Fibroblast of skin of left quadriceps (primary cell): ENCODE results near the gene OTUD4.
"Not testable (repeated sequence)": the region's sequence is repeated elsewhere in the genome, so short reads cannot be mapped to it uniquely, and the experiment has no call there.

Experiments used
- DNase-seq, 2 experiments: peaks; one replicate each; pipeline ENCODE4 v3.0.0-alpha.2; 2013; ENCODE audit warnings: low read depth in 2 of 2

OTUD4 gene

DNA sequence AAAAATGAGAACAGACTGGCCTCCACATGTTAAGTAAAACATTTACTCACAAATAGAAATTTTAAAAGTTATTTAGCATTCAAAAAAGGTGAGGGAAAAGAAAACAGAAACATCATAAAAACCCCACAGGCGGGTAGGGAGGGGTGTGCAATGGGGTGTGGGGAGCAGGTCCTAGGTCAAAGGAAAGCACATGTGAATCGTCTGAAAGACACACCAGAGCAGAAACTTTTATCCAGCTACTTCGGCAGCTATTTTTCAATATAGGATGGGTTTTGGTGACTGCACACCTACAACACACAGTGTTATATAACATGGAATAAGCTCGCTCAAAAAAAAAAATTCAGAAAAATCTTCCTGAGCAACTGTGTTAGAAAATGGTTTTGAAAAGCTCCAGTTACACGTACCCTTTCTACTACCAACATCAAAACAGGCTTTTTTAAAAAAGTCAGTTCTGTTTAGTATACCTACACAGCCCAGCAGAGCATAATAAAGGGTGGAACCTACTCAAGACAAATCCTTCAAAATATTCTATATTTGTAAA, 1.6 kb downstream of the OTUD4 start:
- no peak for DNase-seq

DNA sequence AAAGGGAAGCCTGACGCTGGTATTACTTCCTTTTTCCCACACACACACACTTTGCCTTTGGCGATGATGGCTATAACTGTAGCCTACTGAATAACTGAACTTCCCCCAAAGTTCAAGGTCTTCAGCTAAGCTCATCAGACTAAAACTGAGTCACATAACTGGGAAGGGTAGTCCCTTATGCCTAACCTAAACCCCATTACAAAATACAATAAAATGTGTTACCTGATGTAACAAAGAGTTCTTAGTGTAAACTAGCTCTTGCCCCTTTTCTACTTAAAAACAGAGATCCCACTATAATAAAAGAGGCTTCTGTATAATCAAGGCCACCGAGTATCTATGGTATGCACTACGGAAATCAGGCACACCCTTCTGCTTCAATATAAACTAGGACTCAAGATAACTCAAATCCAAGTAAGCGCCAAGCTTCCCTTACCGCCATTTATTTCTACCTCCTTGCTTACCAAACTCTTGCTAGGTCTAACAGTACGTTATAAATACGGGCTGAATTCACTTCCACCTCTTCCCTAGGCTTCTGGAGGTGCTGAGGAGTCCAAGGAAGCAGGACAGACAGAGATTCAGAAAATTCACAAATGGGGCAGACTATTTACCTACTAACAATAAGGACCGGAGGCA, 2.4 kb downstream of the OTUD4 start:
- no peak for DNase-seq

DNA sequence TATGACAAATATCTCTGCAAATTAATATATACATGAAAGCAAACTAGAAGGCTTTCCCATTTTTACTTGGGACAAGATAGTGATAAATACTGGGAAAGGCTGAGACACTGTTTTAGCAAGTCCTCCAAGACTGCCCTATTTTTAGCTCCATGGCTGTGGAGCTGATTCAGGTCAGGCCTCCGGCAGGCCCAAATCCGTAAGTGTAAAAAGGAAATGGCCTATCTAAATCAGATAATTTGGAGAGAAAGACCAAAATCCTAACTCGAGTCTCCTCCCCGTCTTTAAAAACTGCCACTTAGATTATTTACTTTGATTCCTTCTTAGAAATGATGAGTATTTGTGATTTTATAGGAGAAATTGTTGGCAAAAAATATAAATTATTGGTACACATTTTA, 2.9 kb downstream of the OTUD4 start:
- DNase-seq, result no peak

DNA sequence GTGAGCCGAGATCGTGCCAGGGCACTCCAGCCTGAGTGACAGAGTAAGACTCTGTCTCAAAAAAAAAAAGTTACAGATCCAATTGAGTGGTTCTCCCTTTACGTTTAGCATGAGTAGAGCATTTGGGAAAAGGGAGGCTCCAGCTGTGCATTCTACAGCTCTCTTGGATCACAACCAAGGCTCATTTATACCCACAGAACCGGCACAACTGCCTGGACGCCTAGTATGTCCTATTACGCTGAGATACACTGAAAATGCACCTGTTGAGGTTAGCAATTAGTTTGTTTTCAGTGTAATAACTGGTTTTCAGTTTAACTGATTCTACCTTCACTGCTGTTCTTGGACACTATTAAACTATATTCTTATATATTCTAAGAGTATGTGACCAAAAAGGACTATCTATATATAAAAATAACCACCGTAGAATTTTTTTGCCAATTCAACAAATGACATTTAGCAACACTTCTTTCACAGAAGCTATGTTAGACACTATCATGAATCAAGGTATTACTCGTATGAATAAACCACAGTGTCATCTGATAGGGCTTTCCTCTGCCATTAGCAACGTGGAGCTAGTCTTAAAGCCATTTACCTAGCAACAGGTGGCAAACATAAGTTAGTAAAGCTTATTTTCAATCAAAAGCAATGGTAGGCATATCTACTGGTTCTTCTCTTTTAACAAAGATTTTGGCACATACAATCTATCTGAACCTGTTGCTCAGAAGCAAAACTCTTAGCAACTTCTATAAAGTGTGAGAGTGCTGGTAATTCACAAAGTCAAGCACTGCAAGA, 3.6 kb downstream of the OTUD4 start:
- no peak for DNase-seq

DNA sequence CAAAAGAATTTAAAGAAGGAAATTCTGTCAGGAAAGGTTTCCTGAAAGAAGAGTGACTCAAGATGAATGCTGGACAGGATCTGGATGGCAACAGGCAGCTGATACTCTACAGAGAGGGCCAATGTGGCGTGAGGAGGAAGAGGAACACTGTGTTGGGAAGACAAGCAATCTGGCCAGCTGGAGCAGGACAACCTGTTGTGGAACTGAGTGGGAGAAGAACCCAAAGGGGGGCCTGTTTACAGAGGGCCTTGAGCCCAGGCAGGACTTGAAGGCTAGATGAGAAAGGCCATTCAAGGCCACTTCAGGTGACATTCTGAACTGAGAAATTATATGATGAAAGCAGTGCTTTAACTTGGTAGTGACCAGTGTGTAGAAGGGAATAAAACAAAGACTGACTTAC, 8.5 kb downstream of the OTUD4 start:
- DNase-seq, result no peak

DNA sequence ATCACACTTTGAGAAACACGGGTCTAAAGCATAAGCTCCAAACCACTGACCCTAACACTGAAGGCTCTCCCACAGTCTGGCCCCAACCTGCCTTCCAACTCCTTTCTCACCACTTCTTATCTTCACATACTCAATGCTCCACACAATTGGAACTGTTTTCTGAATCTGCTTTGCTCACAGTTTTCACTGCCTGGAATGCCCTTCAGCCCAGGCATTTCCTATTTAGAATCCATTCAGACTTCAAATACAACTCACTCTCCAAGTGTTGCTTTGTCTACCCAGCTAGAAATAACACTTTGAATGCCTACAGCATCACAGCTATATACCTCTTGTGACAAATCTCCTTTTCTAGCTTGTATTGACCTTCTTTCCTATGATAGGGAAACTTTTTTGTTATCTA, 10.2 kb downstream of the OTUD4 start:
- no peak for DNase-seq

DNA sequence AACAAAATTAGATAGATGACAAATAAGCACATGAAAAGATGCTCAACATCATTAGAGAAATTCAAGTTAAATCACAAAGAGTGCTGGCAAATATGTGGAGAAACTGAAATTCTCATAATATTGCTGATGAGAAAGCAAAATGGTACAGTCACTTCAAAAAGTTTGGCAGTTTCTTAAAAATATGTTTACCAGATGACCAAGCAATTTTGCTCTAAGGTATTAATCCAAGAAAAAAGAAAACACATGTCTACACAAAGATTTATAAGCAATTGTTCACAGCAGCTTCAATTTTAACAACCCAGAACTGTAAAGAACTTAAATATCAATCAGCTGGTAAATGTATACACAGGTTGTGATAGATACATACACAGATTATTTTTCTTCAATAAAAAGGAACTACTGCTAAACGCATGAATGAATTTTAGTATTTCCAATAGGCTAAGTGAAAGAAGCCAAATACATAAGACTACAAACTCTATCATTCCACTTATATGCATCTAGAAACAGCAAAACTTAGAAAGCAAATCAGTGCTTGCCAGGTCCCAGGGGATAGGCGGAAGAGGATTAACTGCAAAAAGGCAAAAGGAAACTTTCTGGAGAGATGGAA, 11.7 kb downstream of the OTUD4 start:
- DNase-seq, result no peak

DNA sequence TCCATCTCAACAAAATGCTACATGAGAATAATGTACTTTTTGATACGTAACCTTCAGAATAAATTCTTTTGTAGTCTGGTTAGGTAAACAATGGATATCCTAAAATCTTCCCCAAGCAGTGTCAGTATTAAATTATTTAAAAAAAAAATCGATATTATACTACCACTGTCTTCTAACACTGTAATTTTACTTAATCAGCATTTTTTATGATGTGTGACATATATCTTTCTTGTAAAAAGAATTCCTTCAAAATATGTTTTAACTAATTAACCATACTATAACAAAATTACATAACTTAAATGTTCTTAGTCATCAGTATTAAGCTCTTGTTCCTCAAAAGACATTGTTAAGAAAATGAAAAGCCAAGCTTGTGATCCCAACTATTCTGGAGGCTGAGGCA, 12.5 kb downstream of the OTUD4 start:
- DNase-seq, result no peak

DNA sequence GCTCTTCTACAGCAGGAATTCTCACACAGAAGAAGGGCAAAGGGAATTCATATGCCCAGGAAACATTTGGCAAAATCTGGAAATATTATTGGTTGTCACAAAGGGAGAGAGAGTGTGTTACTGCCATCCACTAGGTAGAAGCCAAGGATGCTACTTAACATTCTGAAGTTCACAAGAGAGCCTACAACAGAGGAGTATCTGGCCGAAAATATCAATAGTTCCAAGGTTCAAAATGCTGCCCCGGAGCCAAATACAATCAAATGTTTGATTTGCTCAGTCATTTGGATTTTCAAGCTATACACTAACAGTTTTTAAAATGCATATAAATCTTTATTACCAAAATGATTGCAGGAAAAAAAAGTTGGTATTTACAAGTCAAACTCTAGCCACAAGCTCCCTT, 18.8 kb downstream of the OTUD4 start:
- DNase-seq, result no peak

DNA sequence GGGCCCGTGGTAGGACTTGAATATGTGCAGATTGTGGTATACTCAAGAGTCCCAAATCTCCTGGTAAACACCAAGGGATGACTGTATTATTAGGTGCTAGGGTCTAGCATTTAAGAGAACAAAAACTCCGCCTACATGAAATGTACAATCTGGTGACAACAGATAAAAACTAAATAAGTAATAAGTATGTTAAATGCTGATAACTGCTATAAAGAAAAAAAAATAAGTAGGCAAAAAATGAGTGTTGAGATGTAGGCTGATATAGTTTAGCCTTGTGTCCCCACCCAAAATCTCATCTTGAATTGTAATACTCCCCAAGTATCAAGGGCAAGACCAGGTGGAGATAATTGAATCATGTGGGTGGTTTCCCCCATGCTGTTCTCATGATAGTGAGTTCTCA, 23.4 kb downstream of the OTUD4 start:
- DNase-seq, result no peak

DNA sequence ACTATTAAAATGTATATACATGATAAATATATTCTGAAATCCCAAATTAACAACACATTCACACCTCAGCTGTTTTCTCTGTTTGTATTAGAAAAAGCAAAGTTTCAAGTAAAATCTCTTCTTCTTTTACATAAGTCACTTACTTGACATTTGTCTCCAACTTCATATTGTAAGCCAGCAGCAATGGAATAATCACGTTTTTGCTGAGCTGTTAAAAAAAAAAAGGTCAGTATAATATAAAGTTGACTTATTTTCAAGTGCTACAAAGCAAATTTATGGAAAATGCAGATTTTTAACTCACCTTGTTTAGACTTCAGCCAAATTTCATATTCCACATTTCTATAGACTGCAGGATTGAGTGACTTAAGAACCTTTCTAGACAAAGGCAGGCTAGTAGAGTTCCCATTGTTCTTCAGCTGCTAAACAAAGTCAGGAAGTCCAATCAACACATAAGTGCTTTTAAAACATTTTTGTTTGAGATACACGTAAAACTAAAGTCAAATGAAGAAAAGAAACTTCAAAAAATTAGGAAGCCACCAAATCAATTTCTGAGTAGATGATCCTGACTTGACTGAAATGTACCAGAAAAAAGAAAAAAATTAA, 25.0 kb downstream of the OTUD4 start:
- no peak for DNase-seq

DNA sequence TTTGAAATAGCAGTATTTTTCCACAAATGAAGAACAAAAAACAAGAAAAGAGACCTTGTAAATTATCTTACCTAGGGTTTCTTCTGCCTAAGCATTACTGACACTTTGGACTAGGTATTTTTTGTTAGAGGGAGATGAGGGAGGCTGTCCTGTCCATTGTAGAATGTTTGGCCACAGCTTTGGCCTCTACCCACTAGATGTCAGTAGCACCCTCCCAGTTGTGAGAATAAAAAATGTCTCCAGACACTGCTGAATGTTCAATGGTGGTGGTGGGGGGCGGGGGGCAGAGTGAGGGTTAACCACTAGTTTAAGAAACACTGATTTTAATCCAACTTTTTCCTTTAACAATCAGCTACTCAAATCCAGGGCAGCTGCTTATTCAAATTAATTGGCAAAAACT, 25.8 kb downstream of the OTUD4 start:
- no peak for DNase-seq

DNA sequence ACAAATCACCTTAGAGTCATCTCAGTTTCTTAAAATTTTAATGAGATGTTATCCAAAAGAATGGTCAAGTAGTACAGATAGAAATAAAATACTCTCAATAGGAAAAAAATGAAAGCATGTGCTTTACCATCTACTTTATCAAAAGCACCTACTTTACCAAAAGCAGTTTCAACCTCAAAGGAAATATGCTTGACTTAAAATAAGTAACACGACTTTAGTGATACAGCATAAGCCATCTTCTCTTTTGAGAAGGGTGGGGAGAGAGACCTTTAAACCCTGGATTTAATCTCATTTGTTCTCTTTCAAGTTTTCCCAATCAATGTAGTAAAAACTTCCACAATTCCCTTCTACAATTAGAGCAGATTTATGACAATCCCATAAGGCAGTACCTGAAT, 26.5 kb downstream of the OTUD4 start:
- DNase-seq, result no peak

DNA sequence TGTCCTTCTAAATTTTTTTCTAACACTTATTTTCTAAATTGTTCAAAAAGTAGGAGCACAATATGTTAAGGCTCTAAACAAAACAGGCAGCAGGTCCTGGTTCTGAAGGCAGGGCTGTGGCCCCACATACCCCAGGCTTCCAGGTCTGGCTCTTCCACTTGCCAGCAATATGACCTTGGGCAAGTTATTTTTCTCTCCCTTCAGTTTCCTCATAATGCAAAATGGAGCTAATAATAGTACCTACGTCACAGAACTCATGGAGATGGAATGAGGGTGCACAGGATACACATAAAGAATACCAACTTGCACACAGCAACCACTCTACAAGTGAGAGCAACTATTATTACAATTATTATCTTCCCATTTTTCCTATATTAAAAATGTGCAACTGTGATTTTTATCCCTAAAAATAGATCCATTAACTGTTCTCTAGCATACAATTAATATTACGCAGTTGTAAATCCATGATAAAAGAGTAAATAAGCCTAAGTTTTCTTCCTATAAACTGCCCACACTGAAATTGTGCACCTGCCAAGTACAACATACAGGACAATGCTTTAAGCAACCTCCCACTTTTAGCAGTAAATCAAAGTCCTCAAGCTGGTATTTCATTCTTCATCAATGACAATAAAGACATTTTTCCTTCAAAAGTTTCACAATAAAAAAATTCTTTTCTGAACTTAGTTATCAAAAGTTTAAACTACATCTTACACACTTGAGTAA, 27.0 kb downstream of the OTUD4 start:
- no peak for DNase-seq

DNA sequence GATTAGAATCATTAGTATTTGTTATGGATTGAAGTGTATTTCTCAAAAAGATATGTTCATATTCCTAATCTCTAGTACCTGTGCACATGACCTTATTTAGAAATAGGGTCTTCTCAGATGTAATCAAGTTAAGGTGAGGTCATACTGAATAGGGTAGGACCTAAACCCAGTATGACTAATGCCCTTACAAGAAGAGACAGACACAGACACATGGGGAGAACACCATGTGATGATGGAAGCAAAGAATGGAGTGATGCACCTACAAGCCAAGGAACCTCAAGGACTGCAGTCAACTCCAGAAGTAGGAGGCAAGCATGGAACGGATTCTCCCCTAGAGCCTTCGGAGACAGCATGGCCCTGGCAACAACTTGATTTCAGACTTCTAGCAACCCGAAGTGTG, 31.4 kb downstream of the OTUD4 start:
- DNase-seq, result no peak

DNA sequence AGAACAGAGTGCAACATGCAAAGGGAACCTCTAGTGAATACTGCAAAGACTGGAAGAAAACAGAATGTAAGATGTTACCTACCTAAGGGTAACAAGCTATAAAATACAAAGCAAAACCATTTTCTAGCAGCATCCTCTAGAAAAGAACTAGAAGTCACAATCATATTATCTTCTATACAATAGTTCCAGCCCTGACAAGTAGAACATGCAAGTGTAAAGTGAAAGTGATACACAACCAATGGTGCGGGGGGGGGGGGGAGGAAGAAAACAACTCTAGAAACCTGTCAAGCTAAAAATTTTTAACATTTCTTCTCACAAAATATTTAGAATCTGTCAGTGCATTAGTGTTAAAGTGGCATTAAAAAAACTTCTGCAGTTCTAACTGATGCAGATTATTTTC, 44.2 kb downstream of the OTUD4 start:
- DNase-seq, result not testable (repeated sequence)

DNA sequence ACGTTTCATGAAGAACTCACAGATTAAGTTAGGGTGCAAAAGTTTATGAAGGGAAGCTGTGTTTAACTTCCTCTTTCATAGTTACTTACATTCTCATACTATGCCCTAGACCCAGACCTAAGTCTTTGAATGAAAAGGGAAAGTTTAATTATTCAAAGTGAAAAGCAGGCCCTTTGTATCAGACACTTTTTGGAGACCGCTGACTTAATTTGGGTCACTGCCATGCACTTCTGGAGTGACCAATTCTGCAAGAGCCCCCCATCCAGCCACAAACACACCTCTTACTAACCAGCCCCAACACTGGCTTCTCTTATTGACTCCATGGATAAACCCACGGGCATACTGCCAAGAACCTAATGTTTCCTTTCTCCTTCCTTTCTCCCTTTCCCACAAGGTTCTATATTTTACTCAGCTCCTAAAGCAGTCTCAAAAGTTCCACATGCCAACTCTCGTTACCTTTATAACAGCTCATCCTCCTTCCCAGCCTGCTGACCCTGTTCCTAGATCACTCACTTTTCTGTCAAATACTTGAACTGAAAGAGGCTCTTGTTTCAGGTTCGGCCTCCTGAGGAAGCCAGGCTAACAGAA, 47.8 kb downstream of the OTUD4 start:
- no peak for DNase-seq

DNA sequence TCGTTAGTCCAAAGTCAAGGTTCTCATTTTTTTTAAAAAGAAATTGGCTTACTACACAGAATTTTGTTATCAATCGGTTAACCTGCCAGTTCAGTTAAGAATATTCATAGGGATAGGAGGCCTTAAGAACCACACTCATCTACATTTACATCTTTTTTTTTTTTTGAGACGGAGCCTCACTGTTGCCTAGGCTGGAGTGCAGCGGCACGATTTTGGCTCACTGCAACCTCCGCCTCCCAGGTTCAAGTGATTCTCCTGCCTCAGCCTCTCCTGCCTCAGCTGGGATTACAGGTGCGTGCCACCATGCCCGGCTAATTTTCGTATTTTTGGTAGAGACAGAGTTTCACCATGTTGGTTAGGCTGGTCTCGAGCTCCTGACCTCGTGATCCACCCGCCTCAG, 48.5 kb downstream of the OTUD4 start:
- no peak for DNase-seq

DNA sequence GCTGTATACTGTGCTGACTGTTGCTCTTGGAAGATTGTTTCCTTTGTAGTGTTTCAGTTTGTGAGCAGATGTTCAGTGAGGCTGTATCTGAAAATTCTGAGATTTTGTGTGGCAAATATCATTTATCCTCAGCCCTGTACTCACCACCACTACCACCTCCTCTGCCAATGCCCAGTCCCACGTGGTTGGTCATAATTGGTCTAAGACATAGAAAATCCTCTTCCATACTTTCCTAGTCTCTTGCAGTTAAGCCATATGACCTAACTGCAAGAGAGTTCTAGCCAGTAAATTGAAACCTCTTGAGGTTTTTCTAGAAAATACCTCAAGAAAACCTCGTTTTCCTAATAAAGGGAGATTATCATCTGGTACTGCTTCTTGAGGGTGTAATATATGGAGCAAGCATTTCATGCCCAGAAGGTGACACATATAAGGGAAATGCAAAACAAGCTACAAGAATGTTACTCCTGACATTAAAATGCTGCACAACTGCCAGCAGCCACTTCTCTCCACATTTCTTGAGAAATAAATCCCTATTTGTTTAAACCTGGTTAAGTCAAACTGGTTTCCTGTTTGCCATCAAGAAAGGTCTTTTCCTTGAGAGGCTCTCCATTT, 49.5 kb downstream of the OTUD4 start:
- DNase-seq, result peak; percentile 89

DNA sequence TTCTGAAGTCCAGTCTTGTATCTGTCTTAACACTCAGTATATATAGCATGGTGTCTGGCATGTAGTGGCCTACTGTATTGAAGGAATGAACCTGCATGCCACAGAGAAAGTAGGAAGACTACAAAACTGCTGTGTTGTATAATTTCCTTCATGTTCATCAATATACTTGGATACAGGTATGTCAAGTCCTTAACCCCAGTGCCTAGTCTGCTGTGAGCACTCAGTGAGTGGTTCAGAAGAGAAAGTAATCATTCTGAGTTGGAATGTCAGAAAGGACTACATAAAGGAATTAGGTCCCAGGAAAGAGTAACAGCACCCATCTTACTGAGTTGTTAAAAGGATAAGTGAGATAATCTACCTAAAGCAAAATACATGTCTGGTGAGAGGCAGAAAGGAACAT, 50.3 kb downstream of the OTUD4 start:
- no peak for DNase-seq

DNA sequence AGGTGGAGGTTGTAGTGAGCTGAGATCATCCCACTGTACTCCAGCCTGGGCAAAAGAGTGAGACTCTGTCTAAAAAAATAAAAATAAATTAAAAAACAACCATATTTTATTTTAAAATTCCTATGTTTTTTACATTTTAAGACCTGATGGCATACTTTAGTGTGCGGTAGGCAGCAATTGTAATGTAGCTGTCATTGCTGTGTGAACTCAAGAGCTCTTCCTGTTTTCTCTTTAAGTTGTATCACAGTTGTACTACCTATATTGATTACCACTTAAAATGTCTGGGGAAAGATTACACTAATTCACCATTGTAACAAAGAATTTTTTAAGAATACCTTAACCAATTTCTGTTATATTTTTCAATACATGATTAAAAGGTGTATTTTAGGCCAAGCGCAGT, 55.0 kb downstream of the OTUD4 start:
- DNase-seq, result no peak
